K562 (cell line): ENCODE data around the gene STAP1. TPM values are rescaled to one million over a fixed set of nuclear protein-coding genes. Genes with fewer than 3 reads are reported as not detected.

Experiments
- ATAC-seq: fragments of 200-7000 bp; cut with Tn5 transposase; 3 replicates; pipeline ENCODE4 v1.9.1; 2020; ENCODE audit warnings: moderate library complexity
- BruUV-seq: library from RNA; stranded (reverse); fragments of 400-500 nt; replicated peaks from 2 replicates; lab custom pipeline; 2021; lab: Mats Ljungman, UMichigan
- CTCF ChIA-PET: fragments of 300-600 bp; formaldehyde crosslinking; extraction: SDS; loops from one replicate; lab custom pipeline; 2021; ENCODE audit warnings: low intra/inter-chr PET ratio; lab: Yijun Ruan, JAX
- POLR2A ChIA-PET: fragments of 300-600, 350-650 bp; sonication (Branson Sonifier 250); formaldehyde crosslinking; extraction: SDS; loops from one replicate; lab custom pipeline; 2021; ENCODE audit warnings: antibody characterized with exemption, inconsistent platforms; lab: Yijun Ruan, JAX
- DNase-seq, 4 experiments: peaks; one replicate each; pipeline versions ENCODE4 v3.0.0 to v3.0.0-alpha.2; 2011 to 2018; ENCODE audit warnings: low spot score in 3 of 4, mixed read lengths in 3 of 4; ENCODE audit errors: extremely low read depth in 1 of 4
- FAIRE-seq: peaks from 2 replicates; lab custom pipeline; 2011; peaks lifted over from hg19 to GRCh38; lab: Jason Lieb, UNC
- H2AFZ ChIP-seq: 2 replicates; pipeline ENCODE4 v1.6.0; 2011; ENCODE audit warnings: low read depth, low read length, control low read depth, inconsistent platforms
- H3K27ac ChIP-seq: fragments of 200-600 bp; 3 replicates; pipeline ENCODE4 v1.8.0; 2011; ENCODE audit warnings: low read depth, mild to moderate bottlenecking, control low read depth, inconsistent platforms, low read length, moderate library complexity, mixed read lengths; ENCODE audit errors: extremely low read depth
- H3K27me3 ChIP-seq, 2 experiments: fragments of 300-600 bp in 1 of 2; 2 replicates in 1 of 2; 3 replicates in 1 of 2; pipeline versions ENCODE4 v1.6.0 to v1.8.0; 2011; ENCODE audit warnings: inconsistent platforms in 2 of 2, low read length in 2 of 2, mild to moderate bottlenecking in 1 of 2, mixed read lengths in 1 of 2, moderate library complexity in 1 of 2; ENCODE audit not compliant: control insufficient read depth in 2 of 2, insufficient read depth in 2 of 2
- H3K36me3 ChIP-seq: fragments of 300-600 bp; 3 replicates; pipeline ENCODE4 v1.8.0; 2011; ENCODE audit warnings: mild to moderate bottlenecking, low read length, inconsistent platforms; ENCODE audit not compliant: control insufficient read depth, insufficient read depth
- H3K4me1 ChIP-seq, 2 experiments: fragments of 200-600 bp in 1 of 2; replicated peaks in 1 of 2; 2 replicates in 1 of 2; 3 replicates in 1 of 2; pipeline versions ENCODE4 v1.5.1 to v1.8.0; 2011; ENCODE audit warnings: inconsistent platforms in 2 of 2, low read length in 2 of 2, mild to moderate bottlenecking in 1 of 2, mixed read lengths in 1 of 2, moderate library complexity in 1 of 2; ENCODE audit not compliant: control insufficient read depth in 2 of 2, insufficient read depth in 2 of 2
- H3K4me2 ChIP-seq: 2 replicates; pipeline ENCODE4 v1.6.1; 2011; ENCODE audit warnings: low read length, control low read depth, inconsistent platforms, mixed read lengths; ENCODE audit not compliant: insufficient read depth
- H3K4me3 ChIP-seq: fragments of 200-600 bp; sonication (generic), shearing (Covaris generic); 2 replicates; pipeline ENCODE4 v1.5.1; 2016; ENCODE audit warnings: control low read depth, inconsistent platforms
- H3K79me2 ChIP-seq: fragments of 200-600 bp; 3 replicates; pipeline ENCODE4 v1.8.0; 2011; ENCODE audit warnings: low read length, inconsistent platforms; ENCODE audit not compliant: control insufficient read depth, insufficient read depth
- H3K9ac ChIP-seq, 2 experiments: 2 replicates each; pipeline versions ENCODE4 v1.6.0 to v1.6.1; 2011; ENCODE audit warnings: low read depth in 2 of 2, low read length in 2 of 2, control low read depth in 1 of 2, inconsistent platforms in 1 of 2, mild to moderate bottlenecking in 1 of 2, mixed read lengths in 1 of 2; ENCODE audit not compliant: insufficient read depth in 1 of 2
- H3K9me1 ChIP-seq: one replicate; pipeline ENCODE4 v1.6.0; 2011; ENCODE audit warnings: inconsistent platforms, mild to moderate bottlenecking, low read length, moderate library complexity; ENCODE audit not compliant: control insufficient read depth, insufficient read depth
- H3K9me3 ChIP-seq: replicated peaks from 2 replicates; pipeline ENCODE4 v1.5.1; 2011; ENCODE audit warnings: low read depth, low read length, inconsistent platforms; ENCODE audit not compliant: control insufficient read depth, insufficient read depth
- H4K20me1 ChIP-seq: replicated peaks from 2 replicates; pipeline ENCODE4 v1.6.1; 2011; ENCODE audit warnings: low read length, inconsistent platforms, mixed read lengths; ENCODE audit not compliant: control insufficient read depth, insufficient read depth
- ARID1B ChIP-seq: fragments of 450-650 bp; IDR thresholded peaks from 2 replicates; pipeline ENCODE4 v1.6.1; 2016; ENCODE audit warnings: antibody characterized with exemption, mild to moderate bottlenecking, inconsistent platforms
- ATF3 ChIP-seq, 2 experiments: fragments of 450-650 bp in 1 of 2; sonication (generic) in 1 of 2; formaldehyde crosslinking in 1 of 2; IDR thresholded peaks in 1 of 2; conservative IDR thresholded peaks in 1 of 2; 2 replicates each; pipeline versions ENCODE4 v1.6.1 to v1.8.1; 2016 to 2023; ENCODE audit warnings: mild to moderate bottlenecking in 2 of 2, moderate library complexity in 2 of 2, inconsistent platforms in 1 of 2, missing genetic modification reagents in 1 of 2
- CEBPB ChIP-seq: fragments of 450-650 bp; IDR thresholded peaks from 2 replicates; pipeline ENCODE4 v1.6.1; 2016; ENCODE audit warnings: missing genetic modification characterization, missing compliant biosample characterization
- DEAF1 ChIP-seq: fragments of 450-650 bp; formaldehyde crosslinking; IDR thresholded peaks from 2 replicates; pipeline ENCODE4 v1.4.0; 2020; ENCODE audit warnings: mild to moderate bottlenecking, moderate library complexity
- DPF2 ChIP-seq: fragments of 450-650 bp; IDR thresholded peaks from 2 replicates; pipeline ENCODE4 v1.6.1; 2016
- JUN ChIP-seq, 2 experiments: sonication (generic) in 1 of 2; formaldehyde crosslinking in 1 of 2; IDR thresholded peaks; 2 replicates each; pipeline versions ENCODE4 v1.6.1 to v1.8.0; 2012 to 2022; ENCODE audit warnings: borderline replicate concordance in 2 of 2, mild to moderate bottlenecking in 2 of 2, improper control_type of control experiment in 1 of 2, low read depth in 1 of 2, low read length in 1 of 2, missing genetic modification reagents in 1 of 2
- JUND ChIP-seq, 2 experiments: IDR thresholded peaks; 2 replicates in 1 of 2; 3 replicates in 1 of 2; pipeline ENCODE4 v1.6.1; 2011; ENCODE audit warnings: borderline replicate concordance in 2 of 2, low read depth in 2 of 2, low read length in 2 of 2, improper control_type of control experiment in 1 of 2, missing biosample characterization in 1 of 2, missing genetic modification characterization in 1 of 2, missing genetic modification reagents in 1 of 2
- KLF16 ChIP-seq: IDR thresholded peaks from 2 replicates; pipeline ENCODE4 v1.6.1; 2016; ENCODE audit warnings: antibody characterized with exemption
- MAX ChIP-seq: sonication (generic); formaldehyde crosslinking; IDR thresholded peaks from 2 replicates; pipeline ENCODE4 v1.9.0; 2022; ENCODE audit warnings: mild to moderate bottlenecking, missing genetic modification reagents
- NFRKB ChIP-seq: fragments of 450-650 bp; IDR thresholded peaks from 2 replicates; pipeline ENCODE4 v1.6.1; 2016; ENCODE audit warnings: low read depth
- POLR2H ChIP-seq: IDR thresholded peaks from 2 replicates; pipeline ENCODE4 v1.6.1; 2016; ENCODE audit warnings: missing genetic modification characterization, low read depth, mild to moderate bottlenecking, control low read depth, missing compliant biosample characterization, moderate library complexity
- PTRF ChIP-seq: fragments of 450-650 bp; IDR thresholded peaks from 2 replicates; pipeline ENCODE4 v1.6.1; 2016; ENCODE audit warnings: mild to moderate bottlenecking, missing genetic modification characterization, missing compliant biosample characterization
- RBFOX2 ChIP-seq: fragments of 200-400 bp; formaldehyde crosslinking; IDR thresholded peaks from 2 replicates; pipeline ENCODE4 v1.6.1; 2017; ENCODE audit warnings: low read depth, mild to moderate bottlenecking, low read length, moderate library complexity
- SMARCA4 ChIP-seq: fragments of 450-650 bp; IDR thresholded peaks from 2 replicates; pipeline ENCODE4 v1.6.1; 2016
- TRIM24 ChIP-seq, 2 experiments: fragments of 450-650 bp; IDR thresholded peaks; 2 replicates each; pipeline ENCODE4 v1.6.1; 2016
- ZC3H11A ChIP-seq: IDR thresholded peaks from 2 replicates; pipeline ENCODE4 v1.6.1; 2012; ENCODE audit warnings: low read depth, low read length, improper control_type of control experiment
- ZFP91 ChIP-seq: sonication (generic); formaldehyde crosslinking; IDR thresholded peaks from 2 replicates; pipeline ENCODE4 v1.8.0; 2022; ENCODE audit warnings: mild to moderate bottlenecking, missing genetic modification reagents
- ZNF134 ChIP-seq: fragments of 250-450 bp; sonication (Bioruptor Pico); conservative IDR thresholded peaks from 2 replicates; pipeline ENCODE4 v1.4.0; 2020
- ZNF165 ChIP-seq: fragments of 250-450 bp; sonication (Bioruptor Pico); IDR thresholded peaks from 2 replicates; pipeline ENCODE4 v1.4.0; 2020; ENCODE audit warnings: borderline replicate concordance
- WGBS: fragments of 100-300 bp; shearing (Covaris generic); methylation state at CpG from one replicate; pipeline ENCODE4 v1.1.6; 2016; ENCODE audit warnings: low coverage, mixed read lengths; ENCODE audit not compliant: insufficient coverage; ENCODE audit errors: missing lambda C conversion rate; 5-methylcytosine and 5-hydroxymethylcytosine counted together
- in situ Hi-C: fragments of 300-500 bp; cut with MboI; formaldehyde crosslinking; loops from 4 replicates; pipeline ENCODE4 v1.15.0; 2018; ENCODE audit warnings: inconsistent platforms, mixed read lengths
- intact Hi-C: fragments of 100-400 bp; cut with micrococcal nuclease; formaldehyde crosslinking; loops from 2 replicates; pipeline ENCODE4 v1.14.2; 2022
- polyA plus RNA-seq, 8 experiments: library from polyadenylated mRNA; depleted of rRNA in 4 of 8; stranded (reverse) in 5 of 8; unstranded in 3 of 8; fragments of >200 nt; fragmentation: Nextera tagmentation in 2 of 8; fragmentation: Illumina TruSeq in 1 of 8; extraction: Ambion mirVana in 2 of 8; extraction: Trizol in 1 of 8; gene quantifications; 2 replicates each; pipeline versions ENCODE4 v1.2.1 to v1.2.3, GENCODE V29; 2011 to 2014; ENCODE audit warnings: inconsistent platforms in 1 of 8, missing spikeins in 1 of 8
- total RNA-seq, 7 experiments: library from RNA; depleted of rRNA in 6 of 7; stranded (reverse); fragments of >200 nt in 6 of 7; fragmentation: Illumina TruSeq in 2 of 7; extraction: Trizol in 2 of 7; gene quantifications; 2 replicates each; pipeline versions ENCODE4 v1.2.1 to v1.2.3, GENCODE V29; 2011 to 2021; ENCODE audit warnings: low replicate concordance in 1 of 7

STAP1 gene
- total and polyA plus RNA-seq, 9 of the 15 experiments (the other 6 are each of a cell fraction or from before 2014, with no cell fraction given): 0.50 to 5.6 (median 1.4) TPM

GRCh38 chr4:67568820-67569219, 10.3 kb downstream of the STAP1 start:
- DNase-seq (no peak), FAIRE-seq (no peak), ATAC-seq (no peak)
- H3K9me1 ChIP-seq: no peaks in the 10 kb centered on the region
- WGBS: 66% methylated on average over 2 of the region's 2 CpGs
- POLR2A ChIA-PET: no interaction called here
- no peak overlapping the region for H3K9ac ChIP-seq
- in situ Hi-C loops (no loop called here), intact Hi-C loops (no loop called here)
- H3K4me1 ChIP-seq: peaks cover 0 to 25% of the 10 kb centered on the region in 2 experiments; a peak in 3 of 5 replicates
- BruUV-seq: no TSS peak
- H3K27ac ChIP-seq: no peak overlapping the region
- no peaks in the 10 kb centered on the region for H3K9me3 ChIP-seq
- H2AFZ ChIP-seq: no peak overlapping the region; the same call in 1 of the 2 replicates
- CTCF ChIA-PET: no interaction called here
- no peaks in the 10 kb centered on the region for H3K27me3 ChIP-seq
- no peaks in the 10 kb centered on the region for H4K20me1 ChIP-seq
- H3K79me2 ChIP-seq: no peaks in the 10 kb centered on the region
- no peak overlapping the region for H3K4me2 ChIP-seq
- no peaks in the 10 kb centered on the region for H3K36me3 ChIP-seq
- H3K4me3 ChIP-seq: no peak overlapping the region
- TF ChIP-seq NFRKB (no peak), ZNF134 (CRISPR knock-in tag) (no peak), DEAF1 (CRISPR knock-in tag) (no peak), ZNF165 (no peak), TRIM24 (IDR thresholded peaks at IDR 0.05) (peak; percentile 38 to 77; a peak in 2 of 4 replicates), MAX (CRISPR knock-in tag) (no peak), ZC3H11A (no peak), RBFOX2 (no peak), CEBPB (tag) (peak; percentile 81), JUND (IDR thresholded peaks at IDR 0.05; ENCODE audit: borderline replicate concordance, low read depth, low read length) (peak; percentile 66), JUND (tag; IDR thresholded peaks at IDR 0.05; ENCODE audit: borderline replicate concordance, low read depth, low read length) (peak; percentile 67), PTRF (no peak), ZFP91 (CRISPR knock-in tag) (no peak), DPF2 (peak; percentile 27; the same call in 1 of the 2 replicates), JUN (IDR thresholded peaks at IDR 0.05; ENCODE audit: borderline replicate concordance, low read depth, low read length) (0 out of 2 replicates have a peak, but pooled peaks have one; percentile 28), JUN (CRISPR knock-in tag; IDR thresholded peaks at IDR 0.05; ENCODE audit: borderline replicate concordance) (no peak), ARID1B (0 out of 2 replicates have a peak, but pooled peaks have one; percentile 10), SMARCA4 (peak; percentile 37; the same call in 1 of the 2 replicates), KLF16 (no peak), POLR2H (tag) (0 out of 2 replicates have a peak, but pooled peaks have one; percentile 26), ATF3 (IDR thresholded peaks at IDR 0.05) (peak; percentile 94), ATF3 (CRISPR knock-in tag; conservative IDR thresholded peaks at IDR 0.05) (no peak)
